T-helper 17 cell (primary cell): ENCODE data around the gene XPNPEP1. TPM values are rescaled to one million over a fixed set of nuclear protein-coding genes. Genes with fewer than 3 reads are reported as not detected.
A peak's percentile ranks its signal among the peaks of the same experiment; 100 is the strongest.

Source experiments
- ATAC-seq: fragments of 150-1000 bp; cut with Tn5 transposase; 2 replicates; pipeline ENCODE4 v1.10.0; 2021; ENCODE audit warnings: mild to moderate bottlenecking, moderate library complexity
- DNase-seq, 3 donors: peaks; one replicate each; pipeline versions ENCODE4 v3.0.0 to v3.0.0-alpha.2; 2020 to 2021
- H3K9me3 ChIP-seq: one replicate; pipeline ENCODE4 v1.7.0; 2013; ENCODE audit warnings: low read length, mild to moderate bottlenecking; ENCODE audit not compliant: control insufficient read depth, poor library complexity, severe bottlenecking
- H3K27ac Mint-ChIP-seq: one replicate; pipeline ENCODE4 v1.8.0; 2022; ENCODE audit warnings: mild to moderate bottlenecking, moderate library complexity, mixed read lengths
- H3K27me3 Mint-ChIP-seq: one replicate; pipeline ENCODE4 v1.8.0; 2022; ENCODE audit warnings: mixed read lengths
- H3K36me3 Mint-ChIP-seq: one replicate; pipeline ENCODE4 v1.8.0; 2022; ENCODE audit warnings: low read depth, mixed read lengths
- H3K4me1 Mint-ChIP-seq: one replicate; pipeline ENCODE4 v1.8.0; 2022; ENCODE audit warnings: mild to moderate bottlenecking, mixed read lengths
- H3K4me3 Mint-ChIP-seq: one replicate; pipeline ENCODE4 v1.8.0; 2022; ENCODE audit warnings: mild to moderate bottlenecking, moderate library complexity, mixed read lengths
- total RNA-seq, 4 donors: library from RNA in 2 of 4; stranded (reverse) in 2 of 4; gene quantifications; one replicate each; pipeline ENCODE4 v1.2.3 and lab custom pipeline; 2022 to 2026

Gene XPNPEP1
- total RNA-seq, 2 donors from 2014 or later: 76.4 to 81.6 TPM

- no peak for DNase-seq
- H3K36me3 Mint-ChIP-seq: no peaks in the 10 kb centered on the region
- H3K27me3 Mint-ChIP-seq: peaks cover 8% of the 10 kb centered on the region
- peaks cover 43% of the 10 kb centered on the region for H3K4me1 Mint-ChIP-seq
- no peak overlapping the region for H3K4me3 Mint-ChIP-seq
- ATAC-seq: no peak
- H3K27ac Mint-ChIP-seq: no peak overlapping the region
- H3K9me3 ChIP-seq: no peaks in the 10 kb centered on the region
These were observed 16.8 kb upstream of the XPNPEP1 start for GRCh38 chr10:109940117-109940516.

DNA sequence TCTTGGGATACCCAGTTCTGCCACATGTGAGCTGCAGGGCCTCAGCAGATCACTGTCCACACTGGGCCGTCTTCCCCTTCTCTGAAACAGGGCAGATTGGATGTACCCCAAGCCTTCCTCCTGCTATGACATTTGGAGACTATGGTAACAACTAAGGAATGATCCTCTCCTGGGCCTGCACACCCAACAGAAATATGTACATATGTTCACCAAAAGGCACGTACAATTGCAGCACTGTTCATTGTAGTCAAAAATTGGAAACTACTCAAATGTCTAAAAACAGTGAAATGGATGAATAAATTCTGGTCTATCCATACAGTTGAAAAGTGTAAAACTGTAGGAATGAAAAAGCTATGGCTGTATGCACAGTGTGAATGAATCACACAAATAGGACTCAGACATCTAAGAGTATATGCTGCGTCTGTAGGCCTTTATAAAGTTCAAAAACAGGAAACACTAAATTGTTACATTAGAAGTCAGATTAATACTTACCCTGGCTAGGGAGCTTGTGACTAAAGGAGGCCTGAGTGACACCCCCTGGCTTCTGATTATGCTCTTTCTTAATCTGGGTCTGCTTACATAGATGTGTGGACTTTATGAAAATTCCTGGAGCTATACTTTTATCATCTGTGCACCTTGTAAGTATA lies 16.1 kb upstream of the XPNPEP1 start:
- Mint-ChIP-seq H3K4me1 (peaks cover 49% of the 10 kb centered on the region), H3K27me3 (peaks cover 7% of the 10 kb centered on the region), H3K36me3 (no peaks in the 10 kb centered on the region), H3K4me3 (peak overlapping the region; percentile 33), H3K27ac (peak overlapping the region; percentile 75)
- ATAC-seq: peak; percentile 39
- H3K9me3 ChIP-seq: no peaks in the 10 kb centered on the region
- DNase-seq: no peak

GRCh38 chr10:109937460-109938065 lies 14.3 kb upstream of the XPNPEP1 start:
- DNase-seq: no peak
- Mint-ChIP-seq H3K4me1 (peaks cover 51% of the 10 kb centered on the region), H3K4me3 (peak overlapping the region; percentile 61), H3K27ac (peak overlapping the region; percentile 75), H3K27me3 (no peaks in the 10 kb centered on the region), H3K36me3 (no peaks in the 10 kb centered on the region)
- H3K9me3 ChIP-seq: no peaks in the 10 kb centered on the region
- peak; percentile 68 for ATAC-seq

GRCh38 chr10:109934958-109935793 lies 11.9 kb upstream of the XPNPEP1 start:
- DNase-seq (no peak), ATAC-seq (peak; percentile 50)
- Mint-ChIP-seq H3K36me3 (no peaks in the 10 kb centered on the region), H3K4me1 (peaks cover 50% of the 10 kb centered on the region), H3K27me3 (no peaks in the 10 kb centered on the region), H3K4me3 (peak overlapping the region; percentile 79), H3K27ac (peak overlapping the region; percentile 91)
- no peaks in the 10 kb centered on the region for H3K9me3 ChIP-seq

DNA sequence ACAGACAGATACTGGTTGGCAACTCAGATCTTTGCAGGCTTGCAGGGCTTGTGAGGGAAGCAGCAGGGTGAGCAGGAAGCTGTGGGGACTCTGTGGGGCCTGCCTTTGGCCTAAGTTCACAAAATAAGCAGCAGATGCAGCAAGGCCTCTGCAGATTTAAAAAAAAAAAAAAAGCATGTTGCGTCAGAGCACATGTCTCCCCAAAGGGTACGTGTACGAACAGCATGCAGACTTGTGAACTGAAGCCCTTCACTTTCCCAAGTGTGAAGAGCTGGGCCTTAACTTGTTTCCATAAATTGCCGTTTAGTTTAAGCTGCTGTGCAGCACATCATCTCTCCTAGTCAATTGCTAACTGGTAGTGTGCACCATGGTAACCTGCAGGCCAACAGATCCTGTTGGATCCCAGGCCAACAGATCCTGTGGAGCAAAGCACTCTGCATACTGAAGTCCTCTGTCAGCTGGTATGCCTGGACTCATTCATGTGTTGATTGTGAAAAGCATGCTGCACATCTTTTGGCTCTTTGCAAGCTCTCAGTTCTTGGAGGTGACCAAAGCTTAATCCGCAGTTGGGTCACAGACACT lies 10.8 kb upstream of the XPNPEP1 start:
- Mint-ChIP-seq H3K27me3 (no peaks in the 10 kb centered on the region), H3K4me3 (peak overlapping the region; percentile 79), H3K27ac (peak overlapping the region; percentile 91), H3K4me1 (peaks cover 44% of the 10 kb centered on the region), H3K36me3 (no peaks in the 10 kb centered on the region)
- DNase-seq (no peak), ATAC-seq (peak; percentile 75)
- H3K9me3 ChIP-seq: no peaks in the 10 kb centered on the region

GRCh38 chr10:109932968-109933367 lies 9.7 kb upstream of the XPNPEP1 start:
- ATAC-seq: no peak
- H3K4me3 Mint-ChIP-seq: no peak overlapping the region
- no peaks in the 10 kb centered on the region for H3K9me3 ChIP-seq
- no peaks in the 10 kb centered on the region for H3K36me3 Mint-ChIP-seq
- no peaks in the 10 kb centered on the region for H3K27me3 Mint-ChIP-seq
- no peak overlapping the region for H3K27ac Mint-ChIP-seq
- peaks cover 36% of the 10 kb centered on the region for H3K4me1 Mint-ChIP-seq
- no peak for DNase-seq

DNA sequence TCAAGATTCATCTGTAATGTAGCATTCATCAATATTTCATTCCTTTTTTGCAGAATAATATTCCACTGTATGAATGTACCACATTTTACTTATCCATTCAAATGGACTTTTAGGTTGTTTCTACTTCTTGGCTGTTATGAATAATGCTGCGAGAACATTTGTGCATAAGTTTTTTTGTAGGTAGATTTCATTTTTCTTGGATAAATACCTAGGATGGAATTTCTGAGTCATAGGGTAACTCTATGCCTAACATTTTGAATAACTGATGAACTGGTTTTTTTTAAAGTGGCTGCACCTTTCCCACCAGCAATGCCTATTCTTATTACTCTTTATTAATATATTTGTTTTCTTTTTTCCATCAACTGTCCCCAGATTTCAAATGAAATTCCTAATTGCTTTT lies 9.1 kb upstream of the XPNPEP1 start:
- no peaks in the 10 kb centered on the region for H3K9me3 ChIP-seq
- peaks cover 32% of the 10 kb centered on the region for H3K4me1 Mint-ChIP-seq
- ATAC-seq: no peak

DNA sequence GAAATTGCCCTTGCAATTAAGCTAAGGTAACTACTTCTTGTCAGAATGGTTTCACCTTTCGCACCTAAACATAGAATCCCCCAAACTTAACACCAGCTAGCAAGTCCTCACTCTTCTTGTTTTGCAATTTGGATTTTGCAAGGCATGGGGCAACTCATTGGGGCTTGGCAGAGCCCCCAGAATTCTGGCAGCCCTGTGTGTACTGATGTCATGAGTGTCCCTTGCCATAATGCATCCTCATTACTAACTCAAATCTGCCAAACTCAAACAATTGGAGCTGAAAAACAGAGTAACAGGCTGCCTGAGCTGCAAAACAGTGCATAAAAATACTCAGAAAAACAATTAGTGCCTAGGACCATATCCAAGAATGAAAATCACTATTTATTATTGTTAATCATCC lies 7.9 kb upstream of the XPNPEP1 start:
- H3K27me3 Mint-ChIP-seq: no peaks in the 10 kb centered on the region
- no peak overlapping the region for H3K4me3 Mint-ChIP-seq
- no peaks in the 10 kb centered on the region for H3K9me3 ChIP-seq
- ATAC-seq (no peak), DNase-seq (no peak)
- no peaks in the 10 kb centered on the region for H3K36me3 Mint-ChIP-seq
- H3K27ac Mint-ChIP-seq: no peak overlapping the region
- peaks cover 25% of the 10 kb centered on the region for H3K4me1 Mint-ChIP-seq

More for the DNA sequence above, 9.1 kb upstream of the XPNPEP1 start:
- H3K4me3 Mint-ChIP-seq: no peak overlapping the region
- H3K27ac Mint-ChIP-seq: no peak overlapping the region
- no peaks in the 10 kb centered on the region for H3K36me3 Mint-ChIP-seq
- no peaks in the 10 kb centered on the region for H3K27me3 Mint-ChIP-seq
- DNase-seq: no peak

DNA sequence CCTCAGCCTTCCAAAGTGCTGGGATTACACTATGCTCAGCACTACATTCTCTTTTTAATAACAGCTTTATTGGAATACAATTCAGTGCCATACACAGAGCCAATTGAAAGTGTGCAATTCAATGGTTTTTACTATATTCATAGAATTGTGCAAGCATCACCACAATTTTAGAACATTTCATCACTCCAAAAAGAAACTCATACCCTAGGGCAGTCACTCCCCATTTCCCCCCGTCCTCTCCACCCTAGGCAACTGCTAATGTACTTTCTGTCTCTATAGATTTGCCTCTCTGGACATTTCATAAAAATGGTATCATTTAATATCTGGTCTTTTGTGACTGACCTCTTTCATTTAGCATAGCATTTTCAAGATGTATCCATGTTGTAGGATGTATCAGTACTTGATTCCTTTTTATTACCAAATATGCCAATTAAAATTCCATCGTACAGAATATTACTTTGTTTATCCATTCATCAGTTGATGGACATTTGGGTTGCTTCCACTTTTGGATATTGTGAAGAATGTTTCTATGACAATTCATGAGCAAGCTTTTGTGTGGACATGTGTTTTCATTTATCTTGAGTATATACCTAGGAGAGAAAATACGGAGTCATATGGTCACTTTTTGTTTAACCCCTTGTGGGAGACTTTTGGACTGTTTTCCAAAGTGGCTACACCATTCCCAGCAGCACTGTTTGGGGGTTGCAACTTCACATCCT lies 6.3 kb upstream of the XPNPEP1 start:
- H3K4me3 Mint-ChIP-seq: no peak overlapping the region
- H3K9me3 ChIP-seq: no peaks in the 10 kb centered on the region
- peaks cover 15% of the 10 kb centered on the region for H3K4me1 Mint-ChIP-seq
- H3K36me3 Mint-ChIP-seq: no peaks in the 10 kb centered on the region
- H3K27ac Mint-ChIP-seq: no peak overlapping the region
- DNase-seq (no peak), ATAC-seq (no peak)
- H3K27me3 Mint-ChIP-seq: no peaks in the 10 kb centered on the region

DNA sequence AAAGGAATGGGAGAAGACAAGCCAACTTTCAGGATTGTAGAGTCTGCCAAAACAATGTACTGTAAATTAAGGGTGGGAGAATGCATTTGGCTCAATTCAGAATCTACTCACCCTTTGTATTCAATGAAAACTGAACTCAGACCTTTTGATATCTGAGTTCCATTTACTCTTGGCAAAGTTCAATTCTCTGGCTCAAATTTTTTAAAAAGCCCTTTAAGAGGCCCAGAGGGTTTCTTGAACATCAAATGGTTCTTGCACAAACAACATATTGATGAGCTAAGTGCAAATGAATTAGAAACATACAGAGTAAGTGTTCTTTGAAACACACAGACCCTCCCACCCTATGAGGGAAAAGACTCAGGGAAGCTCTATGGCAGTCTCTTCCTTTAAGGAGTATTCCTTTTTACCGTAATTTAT lies 5.2 kb upstream of the XPNPEP1 start:
- Mint-ChIP-seq H3K27ac (no peak overlapping the region), H3K27me3 (no peaks in the 10 kb centered on the region), H3K36me3 (no peaks in the 10 kb centered on the region), H3K4me1 (peaks cover 17% of the 10 kb centered on the region), H3K4me3 (no peak overlapping the region)
- ATAC-seq (no peak), DNase-seq (no peak)
- no peaks in the 10 kb centered on the region for H3K9me3 ChIP-seq

DNA sequence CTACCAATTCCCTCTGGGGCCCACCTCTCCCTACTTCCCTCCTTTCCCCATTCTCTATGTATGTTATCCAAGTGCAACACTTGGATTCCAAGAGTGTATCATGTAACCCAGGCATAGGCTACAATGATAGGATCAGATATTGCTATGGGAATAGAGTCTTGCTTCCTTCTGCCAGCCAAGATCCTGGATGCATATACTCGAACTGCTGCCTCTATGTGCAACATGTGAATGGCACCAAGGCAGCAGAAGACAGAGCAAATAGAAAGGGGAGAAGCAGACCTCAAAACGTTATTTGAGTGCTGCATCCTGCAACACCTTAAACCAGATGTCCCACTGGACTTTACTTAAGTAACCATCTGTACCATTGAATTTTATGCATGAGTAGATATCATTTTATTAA lies 3.5 kb upstream of the XPNPEP1 start:
- no peak overlapping the region for H3K27ac Mint-ChIP-seq
- peak overlapping the region; percentile 43 for H3K4me3 Mint-ChIP-seq

DNA sequence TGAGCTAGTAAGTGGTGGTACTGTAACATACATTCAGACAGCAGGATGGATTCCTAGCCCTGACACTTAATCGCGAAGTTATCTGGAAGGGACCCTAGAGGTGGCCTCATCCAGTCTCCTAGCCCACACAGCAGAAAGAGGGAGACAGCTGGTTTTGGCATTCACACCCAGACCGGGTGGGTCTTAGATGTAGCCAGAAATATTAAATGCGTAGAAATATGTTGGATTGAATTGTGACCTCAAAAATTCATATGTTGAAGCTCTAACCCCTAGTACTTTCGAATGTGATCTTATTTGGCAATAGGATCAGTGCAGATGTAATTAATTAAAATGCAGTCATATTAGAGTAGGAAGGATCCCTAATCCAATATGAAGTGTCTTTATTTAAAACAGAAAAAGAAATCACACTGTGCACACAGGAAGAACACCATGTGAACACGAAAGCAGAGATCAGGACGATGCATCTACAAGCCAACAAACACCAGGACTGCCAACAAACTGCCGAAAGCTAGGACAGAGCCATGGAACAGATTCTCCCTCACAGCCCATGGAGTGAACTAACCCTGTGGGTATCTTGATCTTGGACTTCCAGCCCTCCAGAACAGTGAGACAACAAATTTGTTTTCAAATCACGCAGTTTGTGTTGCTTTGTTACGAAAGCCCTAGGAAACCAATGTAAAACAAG lies 2.9 kb upstream of the XPNPEP1 start:
- no peaks in the 10 kb centered on the region for H3K36me3 Mint-ChIP-seq
- H3K27ac Mint-ChIP-seq: no peak overlapping the region
- H3K4me3 Mint-ChIP-seq: no peak overlapping the region

More for the DNA sequence above, 3.5 kb upstream of the XPNPEP1 start:
- ATAC-seq (no peak), DNase-seq (no peak)
- peaks cover 22% of the 10 kb centered on the region for H3K4me1 Mint-ChIP-seq
- H3K36me3 Mint-ChIP-seq: no peaks in the 10 kb centered on the region
- H3K27me3 Mint-ChIP-seq: no peaks in the 10 kb centered on the region
- no peaks in the 10 kb centered on the region for H3K9me3 ChIP-seq

More for the DNA sequence above, 2.9 kb upstream of the XPNPEP1 start:
- Mint-ChIP-seq H3K4me1 (peaks cover 28% of the 10 kb centered on the region), H3K27me3 (no peaks in the 10 kb centered on the region)
- DNase-seq (no peak), ATAC-seq (no peak)
- no peaks in the 10 kb centered on the region for H3K9me3 ChIP-seq
